ENCODE data around the gene SDF4.

Gene SDF4

DNA sequence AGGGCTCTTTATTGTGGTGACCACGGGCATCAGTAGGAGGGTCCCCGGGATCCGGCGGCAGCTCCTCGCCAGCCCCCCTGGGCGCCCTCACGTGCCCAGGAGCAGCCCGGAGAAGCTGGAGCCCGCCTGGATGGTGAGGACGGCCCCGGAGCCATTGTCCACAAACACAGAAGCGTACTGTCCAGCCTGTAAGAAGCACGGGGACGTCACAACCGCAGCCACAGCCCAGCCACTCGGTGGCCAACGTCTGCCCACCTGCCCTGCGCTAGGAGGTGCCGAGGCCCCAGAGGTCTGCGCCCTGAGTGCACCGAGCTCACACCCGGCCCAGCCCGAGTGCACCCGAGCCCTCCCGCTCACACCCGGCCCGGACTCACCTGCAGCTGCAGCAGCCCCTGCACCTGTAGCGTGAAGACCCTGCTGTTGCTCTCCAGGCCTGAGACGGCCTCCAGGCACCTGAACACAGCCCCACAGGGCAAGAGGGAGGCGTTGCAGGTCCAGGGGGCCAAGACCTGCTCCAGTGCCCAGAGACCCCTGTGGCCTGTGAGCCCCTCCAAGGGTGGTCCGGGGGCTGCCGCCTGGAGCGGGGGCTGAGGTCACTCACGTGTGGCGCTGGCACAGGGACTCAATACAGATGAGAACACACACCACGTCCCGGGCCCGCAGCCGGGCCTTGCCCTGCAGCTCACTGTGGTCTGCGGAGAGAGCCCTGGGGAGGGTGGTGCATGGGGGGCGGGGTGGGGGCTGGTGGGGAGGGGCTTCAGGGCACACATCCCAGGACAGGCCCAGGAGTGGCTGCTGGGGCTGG, 10.9 kb upstream of the SDF4 start:
- Histone ChIP-seq H3K4me1 (ENCODE audit: control insufficient read depth, low read length) (peaks cover 4% of the 10 kb centered on the region; the same call in 1 of the 2 replicates), H3K36me3 (ENCODE audit: control insufficient read depth, low read length) (no peaks in the 10 kb centered on the region)

GRCh38 chr1:1241588-1242219, 9.9 kb upstream of the SDF4 start:
- H3F3A ChIP-seq (ENCODE audit: control insufficient read depth, insufficient read depth): no peaks in the 10 kb centered on the region
- no peaks in the 10 kb centered on the region for H3K9me2 ChIP-seq (replicated peaks; ENCODE audit: control insufficient read depth, low read length)
- no peak overlapping the region for H3K27ac ChIP-seq (ENCODE audit: low read depth, low read length)
- no peaks in the 10 kb centered on the region for H3K36me3 ChIP-seq (ENCODE audit: control insufficient read depth, low read length)
- H3K79me2 ChIP-seq (ENCODE audit: control insufficient read depth, low read length): no peaks in the 10 kb centered on the region
- no peak overlapping the region for H3K4me2 ChIP-seq (ENCODE audit: low read length)
- no peak overlapping the region for H3K4me3 ChIP-seq (ENCODE audit: low read length)
- peaks cover 4% of the 10 kb centered on the region; the same call in 1 of the 2 replicates for H3K4me1 ChIP-seq (ENCODE audit: control insufficient read depth, low read length)
- no peaks in the 10 kb centered on the region for H3K9me3 ChIP-seq (ENCODE audit: control insufficient read depth, insufficient read depth, low read length)
- no peaks in the 10 kb centered on the region for H4K20me1 ChIP-seq (ENCODE audit: control insufficient read depth, insufficient read depth, low read depth, low read length)
- peaks cover 11% of the 10 kb centered on the region for H3K27me3 ChIP-seq (ENCODE audit: control insufficient read depth, low read length)
- no peak for TF ChIP-seq EZH2phosphoT487 (IDR thresholded peaks at IDR 0.05; ENCODE audit: borderline replicate concordance, low read length)
- TF ChIP-seq, protein P1, sequence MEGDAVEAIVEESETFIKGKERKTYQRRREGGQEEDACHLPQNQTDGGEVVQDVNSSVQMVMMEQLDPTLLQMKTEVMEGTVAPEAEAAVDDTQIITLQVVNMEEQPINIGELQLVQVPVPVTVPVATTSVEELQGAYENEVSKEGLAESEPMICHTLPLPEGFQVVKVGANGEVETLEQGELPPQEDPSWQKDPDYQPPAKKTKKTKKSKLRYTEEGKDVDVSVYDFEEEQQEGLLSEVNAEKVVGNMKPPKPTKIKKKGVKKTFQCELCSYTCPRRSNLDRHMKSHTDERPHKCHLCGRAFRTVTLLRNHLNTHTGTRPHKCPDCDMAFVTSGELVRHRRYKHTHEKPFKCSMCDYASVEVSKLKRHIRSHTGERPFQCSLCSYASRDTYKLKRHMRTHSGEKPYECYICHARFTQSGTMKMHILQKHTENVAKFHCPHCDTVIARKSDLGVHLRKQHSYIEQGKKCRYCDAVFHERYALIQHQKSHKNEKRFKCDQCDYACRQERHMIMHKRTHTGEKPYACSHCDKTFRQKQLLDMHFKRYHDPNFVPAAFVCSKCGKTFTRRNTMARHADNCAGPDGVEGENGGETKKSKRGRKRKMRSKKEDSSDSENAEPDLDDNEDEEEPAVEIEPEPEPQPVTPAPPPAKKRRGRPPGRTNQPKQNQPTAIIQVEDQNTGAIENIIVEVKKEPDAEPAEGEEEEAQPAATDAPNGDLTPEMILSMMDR (IDR thresholded peaks at IDR 0.05; ENCODE audit: low read depth, low read length, poor library complexity, severe bottlenecking): no peak

More for the DNA sequence above, 10.9 kb upstream of the SDF4 start:
- Histone ChIP-seq H3F3A (ENCODE audit: control insufficient read depth, insufficient read depth) (no peaks in the 10 kb centered on the region), H3K9me3 (ENCODE audit: control insufficient read depth, insufficient read depth, low read length) (no peaks in the 10 kb centered on the region), H3K4me3 (ENCODE audit: low read length) (no peak overlapping the region), H3K9me2 (replicated peaks; ENCODE audit: control insufficient read depth, low read length) (no peaks in the 10 kb centered on the region), H3K79me2 (ENCODE audit: control insufficient read depth, low read length) (no peaks in the 10 kb centered on the region), H4K20me1 (ENCODE audit: control insufficient read depth, insufficient read depth, low read depth, low read length) (no peaks in the 10 kb centered on the region), H3K27me3 (ENCODE audit: control insufficient read depth, low read length) (peaks cover 6% of the 10 kb centered on the region), H3K4me2 (ENCODE audit: low read length) (no peak overlapping the region), H3K27ac (ENCODE audit: low read depth, low read length) (no peak overlapping the region)
- TF ChIP-seq, protein P1 (IDR thresholded peaks at IDR 0.05; ENCODE audit: low read depth, low read length, poor library complexity, severe bottlenecking): no peak
- TF ChIP-seq EZH2phosphoT487 (IDR thresholded peaks at IDR 0.05; ENCODE audit: borderline replicate concordance, low read length): no peak

DNA sequence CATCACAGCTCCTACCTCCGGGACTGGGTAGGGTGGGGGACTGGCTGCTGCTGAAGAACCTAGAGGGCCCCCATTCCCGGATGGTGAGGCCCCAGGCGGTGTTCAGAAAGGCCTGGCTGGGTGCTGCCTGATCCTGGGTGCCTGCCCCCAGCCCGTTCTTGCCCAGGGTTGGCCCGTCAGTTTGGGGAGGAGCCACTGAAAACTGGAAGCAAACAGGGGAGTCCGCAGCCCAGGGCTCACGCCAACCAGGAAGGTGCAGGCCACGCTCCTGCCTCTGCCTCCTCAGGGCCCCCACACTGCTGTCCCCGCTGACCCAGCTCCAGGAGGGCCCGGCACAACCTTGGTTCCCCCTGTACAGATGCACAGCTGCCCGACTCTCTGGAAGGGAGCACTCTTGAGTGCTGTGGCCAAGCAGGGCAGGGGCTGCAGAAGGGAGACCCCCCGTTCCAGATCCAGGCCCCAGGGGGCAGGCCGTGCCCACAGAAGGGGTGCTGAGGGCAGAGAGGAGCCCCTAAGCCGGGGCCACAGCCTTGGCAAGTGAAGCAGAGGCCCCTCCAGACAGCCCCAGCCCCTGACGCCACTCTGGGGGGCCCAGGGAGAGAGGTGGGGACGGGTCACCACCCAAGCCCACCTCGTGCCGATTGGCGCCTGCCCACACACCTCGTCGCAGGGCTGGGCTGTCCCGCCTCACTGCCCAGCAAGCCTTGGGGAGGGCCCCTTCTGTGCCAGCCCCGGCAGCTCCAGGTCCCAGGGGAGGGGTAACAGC, 9.2 kb upstream of the SDF4 start:
- Histone ChIP-seq H3K79me2 (ENCODE audit: control insufficient read depth, low read length) (no peaks in the 10 kb centered on the region), H3K4me3 (ENCODE audit: low read length) (no peak overlapping the region), H4K20me1 (ENCODE audit: control insufficient read depth, insufficient read depth, low read depth, low read length) (no peaks in the 10 kb centered on the region), H3K36me3 (ENCODE audit: control insufficient read depth, low read length) (no peaks in the 10 kb centered on the region), H3K4me1 (ENCODE audit: control insufficient read depth, low read length) (peaks cover 4% of the 10 kb centered on the region; the same call in 1 of the 2 replicates), H3K9me2 (replicated peaks; ENCODE audit: control insufficient read depth, low read length) (no peaks in the 10 kb centered on the region), H3K27ac (ENCODE audit: low read depth, low read length) (no peak overlapping the region), H3K4me2 (ENCODE audit: low read length) (no peak overlapping the region), H3K27me3 (ENCODE audit: control insufficient read depth, low read length) (peaks cover 11% of the 10 kb centered on the region), H3K9me3 (ENCODE audit: control insufficient read depth, insufficient read depth, low read length) (no peaks in the 10 kb centered on the region), H3F3A (ENCODE audit: control insufficient read depth, insufficient read depth) (no peaks in the 10 kb centered on the region)
- TF ChIP-seq, protein P1 (IDR thresholded peaks at IDR 0.05; ENCODE audit: low read depth, low read length, poor library complexity, severe bottlenecking): no peak
- no peak for TF ChIP-seq EZH2phosphoT487 (IDR thresholded peaks at IDR 0.05; ENCODE audit: borderline replicate concordance, low read length)
